ENCODE data around the gene SCN1A.

DNA sequence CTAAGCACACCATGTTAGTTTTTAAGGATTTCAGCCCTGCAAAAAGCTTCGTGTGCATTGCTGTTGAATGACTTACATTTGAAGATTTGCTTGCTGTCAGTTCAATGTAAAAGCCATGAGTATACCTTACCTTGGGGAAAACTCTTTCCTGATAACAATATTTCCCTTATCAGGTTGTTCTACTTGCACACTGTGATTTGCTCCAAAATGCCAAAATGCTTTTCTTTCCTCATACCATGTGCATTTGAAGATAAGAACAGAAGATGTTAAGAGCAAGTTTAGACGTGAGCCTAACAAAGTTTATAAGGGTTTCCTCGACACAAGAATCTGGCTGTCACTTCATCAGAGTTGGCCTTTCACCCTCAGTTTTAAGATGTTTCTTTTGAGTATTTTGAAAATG is 57.6 kb downstream of the SCN1A start:
- TF ChIP-seq RAD21 (IDR thresholded peaks at IDR 0.05; ENCODE audit: low read length) = no peak
- no peak for TF ChIP-seq POLR2A (IDR thresholded peaks at IDR 0.05; ENCODE audit: low read depth, low read length)
- TF ChIP-seq, protein P1, sequence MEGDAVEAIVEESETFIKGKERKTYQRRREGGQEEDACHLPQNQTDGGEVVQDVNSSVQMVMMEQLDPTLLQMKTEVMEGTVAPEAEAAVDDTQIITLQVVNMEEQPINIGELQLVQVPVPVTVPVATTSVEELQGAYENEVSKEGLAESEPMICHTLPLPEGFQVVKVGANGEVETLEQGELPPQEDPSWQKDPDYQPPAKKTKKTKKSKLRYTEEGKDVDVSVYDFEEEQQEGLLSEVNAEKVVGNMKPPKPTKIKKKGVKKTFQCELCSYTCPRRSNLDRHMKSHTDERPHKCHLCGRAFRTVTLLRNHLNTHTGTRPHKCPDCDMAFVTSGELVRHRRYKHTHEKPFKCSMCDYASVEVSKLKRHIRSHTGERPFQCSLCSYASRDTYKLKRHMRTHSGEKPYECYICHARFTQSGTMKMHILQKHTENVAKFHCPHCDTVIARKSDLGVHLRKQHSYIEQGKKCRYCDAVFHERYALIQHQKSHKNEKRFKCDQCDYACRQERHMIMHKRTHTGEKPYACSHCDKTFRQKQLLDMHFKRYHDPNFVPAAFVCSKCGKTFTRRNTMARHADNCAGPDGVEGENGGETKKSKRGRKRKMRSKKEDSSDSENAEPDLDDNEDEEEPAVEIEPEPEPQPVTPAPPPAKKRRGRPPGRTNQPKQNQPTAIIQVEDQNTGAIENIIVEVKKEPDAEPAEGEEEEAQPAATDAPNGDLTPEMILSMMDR (conservative IDR thresholded peaks at IDR 0.05; ENCODE audit: low read depth, low read length) = no peak
- TF ChIP-seq, protein P2, sequence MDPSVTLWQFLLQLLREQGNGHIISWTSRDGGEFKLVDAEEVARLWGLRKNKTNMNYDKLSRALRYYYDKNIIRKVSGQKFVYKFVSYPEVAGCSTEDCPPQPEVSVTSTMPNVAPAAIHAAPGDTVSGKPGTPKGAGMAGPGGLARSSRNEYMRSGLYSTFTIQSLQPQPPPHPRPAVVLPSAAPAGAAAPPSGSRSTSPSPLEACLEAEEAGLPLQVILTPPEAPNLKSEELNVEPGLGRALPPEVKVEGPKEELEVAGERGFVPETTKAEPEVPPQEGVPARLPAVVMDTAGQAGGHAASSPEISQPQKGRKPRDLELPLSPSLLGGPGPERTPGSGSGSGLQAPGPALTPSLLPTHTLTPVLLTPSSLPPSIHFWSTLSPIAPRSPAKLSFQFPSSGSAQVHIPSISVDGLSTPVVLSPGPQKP (IDR thresholded peaks at IDR 0.05; ENCODE audit: borderline replicate concordance, low read depth, low read length) = no peak
- TF ChIP-seq, protein P3, sequence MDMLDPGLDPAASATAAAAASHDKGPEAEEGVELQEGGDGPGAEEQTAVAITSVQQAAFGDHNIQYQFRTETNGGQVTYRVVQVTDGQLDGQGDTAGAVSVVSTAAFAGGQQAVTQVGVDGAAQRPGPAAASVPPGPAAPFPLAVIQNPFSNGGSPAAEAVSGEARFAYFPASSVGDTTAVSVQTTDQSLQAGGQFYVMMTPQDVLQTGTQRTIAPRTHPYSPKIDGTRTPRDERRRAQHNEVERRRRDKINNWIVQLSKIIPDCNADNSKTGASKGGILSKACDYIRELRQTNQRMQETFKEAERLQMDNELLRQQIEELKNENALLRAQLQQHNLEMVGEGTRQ (IDR thresholded peaks at IDR 0.05; ENCODE audit: low read depth, low read length) = no peak
- TF ChIP-seq RCOR1 (IDR thresholded peaks at IDR 0.05; ENCODE audit: insufficient replicate concordance, low read length) = no peak
- no peak for TF ChIP-seq SMC3 (IDR thresholded peaks at IDR 0.05; ENCODE audit: low read depth, low read length)
- TF ChIP-seq CHD1 (IDR thresholded peaks at IDR 0.05; ENCODE audit: low read depth, low read length) = no peak
- no peak for TF ChIP-seq BHLHE40 (IDR thresholded peaks at IDR 0.05; ENCODE audit: low read depth, low read length)
- TF ChIP-seq CEBPB (IDR thresholded peaks at IDR 0.05; ENCODE audit: low read depth, low read length) = no peak
- TF ChIP-seq FOS (IDR thresholded peaks at IDR 0.05; ENCODE audit: low read depth, low read length) = no peak
- no peak for TF ChIP-seq MAFK (IDR thresholded peaks at IDR 0.05; ENCODE audit: low read depth, low read length)
